CD4-positive, alpha-beta T cell treated with Interleukin-12 subunit alpha and Interleukin-12 subunit beta, for 1 hour (primary cell): Measurements from ENCODE around the gene CALCR.
"Not testable (repeated sequence)": the region's sequence is repeated elsewhere in the genome, so short reads cannot be mapped to it uniquely, and the experiment has no call there.

Experiments used
- DNase-seq: peaks from one replicate; pipeline ENCODE4 v3.0.0-alpha.2; 2020

Gene CALCR

GRCh38 chr7:93559639-93560491 lies 14.7 kb downstream of the CALCR start:
- no peak for DNase-seq

- no peak for DNase-seq
Measured at GRCh38 chr7:93558705-93559614, 15.6 kb downstream of the CALCR start.

- DNase-seq = no peak
Measured at GRCh38 chr7:93551931-93552330, 22.6 kb downstream of the CALCR start.

GRCh38 chr7:93551063-93551895 lies 23.2 kb downstream of the CALCR start:
- DNase-seq = peak; percentile 12

GRCh38 chr7:93547716-93548115 lies 26.8 kb downstream of the CALCR start:
- DNase-seq = no peak

- no peak for DNase-seq
Measured at GRCh38 chr7:93544691-93545090, 29.8 kb downstream of the CALCR start.

- no peak for DNase-seq
Measured at GRCh38 chr7:93538061-93538460, 36.5 kb downstream of the CALCR start.

GRCh38 chr7:93535616-93536015 lies 38.9 kb downstream of the CALCR start:
- DNase-seq = no peak

GRCh38 chr7:93530701-93531100 lies 43.8 kb downstream of the CALCR start:
- DNase-seq = no peak

- DNase-seq = no peak
Measured at GRCh38 chr7:93516834-93517233, 57.7 kb downstream of the CALCR start.

GRCh38 chr7:93515144-93515543 lies 59.4 kb downstream of the CALCR start:
- no peak for DNase-seq

- DNase-seq = no peak
Measured at GRCh38 chr7:93509303-93509702, 65.2 kb downstream of the CALCR start.

- DNase-seq = no peak
Measured at GRCh38 chr7:93503088-93503487, 71.4 kb downstream of the CALCR start.

- not testable (repeated sequence) for DNase-seq
Measured at GRCh38 chr7:93491860-93492259, 82.7 kb downstream of the CALCR start.

- no peak for DNase-seq
Measured at GRCh38 chr7:93476491-93477344, 97.8 kb downstream of the CALCR start.

GRCh38 chr7:93475811-93476210 lies 98.7 kb downstream of the CALCR start:
- DNase-seq = no peak

- DNase-seq = no peak
Measured at GRCh38 chr7:93471456-93471855, 103.1 kb downstream of the CALCR start.

- DNase-seq = no peak
Measured at GRCh38 chr7:93463764-93464163, 110.8 kb downstream of the CALCR start.

- DNase-seq = no peak
Measured at GRCh38 chr7:93461350-93461749, 113.2 kb downstream of the CALCR start.

GRCh38 chr7:93453262-93453661 lies 121.3 kb downstream of the CALCR start:
- no peak for DNase-seq

GRCh38 chr7:93448176-93448575 lies 126.3 kb downstream of the CALCR start:
- no peak for DNase-seq

- DNase-seq = no peak
Measured at GRCh38 chr7:93447509-93447908, 127.0 kb downstream of the CALCR start.
